ENCODE measurements around the gene ST8SIA6. TPM values are rescaled to one million over a fixed set of nuclear protein-coding genes. Genes with fewer than 3 reads are reported as not detected.

The ST8SIA6 gene
- total and polyA plus RNA-seq, 9 of the 15 experiments (the other 6 are each of a cell fraction or from before 2014, with no cell fraction given) = 0.69 to 6.7 (median 5.0) TPM

DNA sequence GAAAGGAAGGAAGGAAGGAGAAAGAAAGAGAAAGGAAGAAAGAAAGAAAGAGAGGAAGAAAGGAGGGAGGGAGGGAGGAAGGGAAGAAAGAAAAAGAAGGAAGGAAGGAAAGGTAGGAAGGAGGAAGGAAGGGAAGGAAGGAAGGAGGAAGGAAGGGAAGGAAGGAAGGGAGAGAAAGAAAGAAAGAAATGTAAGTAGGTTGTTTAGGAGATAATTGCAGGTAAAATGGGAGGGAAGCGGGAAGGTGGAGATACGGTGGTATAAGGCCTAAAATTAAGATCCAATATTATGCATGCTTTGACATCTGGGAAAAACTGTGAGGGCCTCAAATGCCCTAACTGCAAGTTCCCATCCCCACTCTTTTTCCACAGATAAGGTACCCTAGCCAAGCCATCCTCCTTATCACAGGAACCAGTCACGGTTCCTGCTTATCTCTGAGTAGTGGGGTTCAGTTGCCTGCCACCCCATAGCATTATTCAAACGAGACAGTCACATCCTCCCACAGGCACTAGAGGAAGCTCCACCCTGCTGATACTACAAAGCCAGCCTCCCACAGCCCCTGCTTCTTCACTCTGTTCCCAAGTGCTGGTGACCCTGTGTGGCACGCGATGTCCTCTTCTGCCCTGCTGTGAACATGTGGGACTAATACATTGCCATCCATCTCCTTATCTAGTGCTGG lies 28.7 kb downstream of the ST8SIA6 start (continued):
- TF ChIP-seq ZNF764 (CRISPR knock-in tag; IDR thresholded peaks at IDR 0.05; ENCODE audit: low read depth) = no peak
- no peak for TF ChIP-seq BRF1 (IDR thresholded peaks at IDR 0.05; ENCODE audit: borderline replicate concordance, extremely low read depth, insufficient read length)
- TF ChIP-seq BCOR (IDR thresholded peaks at IDR 0.05) = peak; percentile 92
- TF ChIP-seq ZNF239 (CRISPR knock-in tag; IDR thresholded peaks at IDR 0.05) = peak; percentile 52
- peak; percentile 86 for TF ChIP-seq ARID2 (IDR thresholded peaks at IDR 0.05)
- peak; percentile 99 for TF ChIP-seq FOXM1 (IDR thresholded peaks at IDR 0.05; ENCODE audit: low read depth)
- peak; percentile 99 for TF ChIP-seq FOXM1 (CRISPR knock-in tag; IDR thresholded peaks at IDR 0.05; ENCODE audit: low read depth)
- no peak; the same call in 1 of the 2 replicates for TF ChIP-seq XRCC3 (IDR thresholded peaks at IDR 0.05)
- TF ChIP-seq, protein P1, sequence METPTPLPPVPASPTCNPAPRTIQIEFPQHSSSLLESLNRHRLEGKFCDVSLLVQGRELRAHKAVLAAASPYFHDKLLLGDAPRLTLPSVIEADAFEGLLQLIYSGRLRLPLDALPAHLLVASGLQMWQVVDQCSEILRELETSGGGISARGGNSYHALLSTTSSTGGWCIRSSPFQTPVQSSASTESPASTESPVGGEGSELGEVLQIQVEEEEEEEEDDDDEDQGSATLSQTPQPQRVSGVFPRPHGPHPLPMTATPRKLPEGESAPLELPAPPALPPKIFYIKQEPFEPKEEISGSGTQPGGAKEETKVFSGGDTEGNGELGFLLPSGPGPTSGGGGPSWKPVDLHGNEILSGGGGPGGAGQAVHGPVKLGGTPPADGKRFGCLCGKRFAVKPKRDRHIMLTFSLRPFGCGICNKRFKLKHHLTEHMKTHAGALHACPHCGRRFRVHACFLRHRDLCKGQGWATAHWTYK (CRISPR knock-in tag; IDR thresholded peaks at IDR 0.05) = peak; percentile 81; the same call in 1 of the 2 replicates
- TF ChIP-seq, protein P2, sequence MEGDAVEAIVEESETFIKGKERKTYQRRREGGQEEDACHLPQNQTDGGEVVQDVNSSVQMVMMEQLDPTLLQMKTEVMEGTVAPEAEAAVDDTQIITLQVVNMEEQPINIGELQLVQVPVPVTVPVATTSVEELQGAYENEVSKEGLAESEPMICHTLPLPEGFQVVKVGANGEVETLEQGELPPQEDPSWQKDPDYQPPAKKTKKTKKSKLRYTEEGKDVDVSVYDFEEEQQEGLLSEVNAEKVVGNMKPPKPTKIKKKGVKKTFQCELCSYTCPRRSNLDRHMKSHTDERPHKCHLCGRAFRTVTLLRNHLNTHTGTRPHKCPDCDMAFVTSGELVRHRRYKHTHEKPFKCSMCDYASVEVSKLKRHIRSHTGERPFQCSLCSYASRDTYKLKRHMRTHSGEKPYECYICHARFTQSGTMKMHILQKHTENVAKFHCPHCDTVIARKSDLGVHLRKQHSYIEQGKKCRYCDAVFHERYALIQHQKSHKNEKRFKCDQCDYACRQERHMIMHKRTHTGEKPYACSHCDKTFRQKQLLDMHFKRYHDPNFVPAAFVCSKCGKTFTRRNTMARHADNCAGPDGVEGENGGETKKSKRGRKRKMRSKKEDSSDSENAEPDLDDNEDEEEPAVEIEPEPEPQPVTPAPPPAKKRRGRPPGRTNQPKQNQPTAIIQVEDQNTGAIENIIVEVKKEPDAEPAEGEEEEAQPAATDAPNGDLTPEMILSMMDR (IDR thresholded peaks at IDR 0.05 in 2 of 3, conservative IDR thresholded peaks at IDR 0.05 in 1 of 3; ENCODE audit: insufficient read depth in 2 of 3, low read depth in 1 of 3, low read length in 3 of 3) = no peak
- TF ChIP-seq SIRT6 (IDR thresholded peaks at IDR 0.05; ENCODE audit: low read depth, low read length) = no peak
- peak; percentile 99 for TF ChIP-seq TAL1 (IDR thresholded peaks at IDR 0.05)
- no peak for TF ChIP-seq CHCHD3 (CRISPR knock-in tag; IDR thresholded peaks at IDR 0.05)
- TF ChIP-seq ZNF431 (CRISPR knock-in tag; IDR thresholded peaks at IDR 0.05) = no peak
- no peak for TF ChIP-seq PCBP1 (IDR thresholded peaks at IDR 0.05; ENCODE audit: low read depth, low read length, poor library complexity, severe bottlenecking)
- TF ChIP-seq, protein P3, sequence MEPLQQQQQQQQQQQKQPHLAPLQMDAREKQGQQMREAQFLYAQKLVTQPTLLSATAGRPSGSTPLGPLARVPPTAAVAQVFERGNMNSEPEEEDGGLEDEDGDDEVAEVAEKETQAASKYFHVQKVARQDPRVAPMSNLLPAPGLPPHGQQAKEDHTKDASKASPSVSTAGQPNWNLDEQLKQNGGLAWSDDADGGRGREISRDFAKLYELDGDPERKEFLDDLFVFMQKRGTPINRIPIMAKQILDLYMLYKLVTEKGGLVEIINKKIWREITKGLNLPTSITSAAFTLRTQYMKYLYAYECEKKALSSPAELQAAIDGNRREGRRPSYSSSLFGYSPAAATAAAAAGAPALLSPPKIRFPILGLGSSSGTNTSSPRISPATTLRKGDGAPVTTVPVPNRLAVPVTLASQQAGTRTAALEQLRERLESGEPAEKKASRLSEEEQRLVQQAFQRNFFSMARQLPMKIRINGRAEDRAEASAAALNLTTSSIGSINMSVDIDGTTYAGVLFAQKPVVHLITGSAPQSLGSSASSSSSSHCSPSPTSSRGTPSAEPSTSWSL (CRISPR knock-in tag; IDR thresholded peaks at IDR 0.05; ENCODE audit: borderline replicate concordance) = no peak
- TF ChIP-seq TCF7 (IDR thresholded peaks at IDR 0.05; ENCODE audit: borderline replicate concordance) = peak; percentile 86
- no peak for TF ChIP-seq SRSF9 (IDR thresholded peaks at IDR 0.05; ENCODE audit: borderline replicate concordance, low read depth, low read length)
- no peak for TF ChIP-seq SIN3A (IDR thresholded peaks at IDR 0.05; ENCODE audit: borderline replicate concordance in 2 of 2, control insufficient read depth in 1 of 2, low read depth in 2 of 2, low read length in 2 of 2)
- peak; percentile 96 for TF ChIP-seq MBD2 (IDR thresholded peaks at IDR 0.05; ENCODE audit: borderline replicate concordance, low read depth)
- TF ChIP-seq, protein P4, sequence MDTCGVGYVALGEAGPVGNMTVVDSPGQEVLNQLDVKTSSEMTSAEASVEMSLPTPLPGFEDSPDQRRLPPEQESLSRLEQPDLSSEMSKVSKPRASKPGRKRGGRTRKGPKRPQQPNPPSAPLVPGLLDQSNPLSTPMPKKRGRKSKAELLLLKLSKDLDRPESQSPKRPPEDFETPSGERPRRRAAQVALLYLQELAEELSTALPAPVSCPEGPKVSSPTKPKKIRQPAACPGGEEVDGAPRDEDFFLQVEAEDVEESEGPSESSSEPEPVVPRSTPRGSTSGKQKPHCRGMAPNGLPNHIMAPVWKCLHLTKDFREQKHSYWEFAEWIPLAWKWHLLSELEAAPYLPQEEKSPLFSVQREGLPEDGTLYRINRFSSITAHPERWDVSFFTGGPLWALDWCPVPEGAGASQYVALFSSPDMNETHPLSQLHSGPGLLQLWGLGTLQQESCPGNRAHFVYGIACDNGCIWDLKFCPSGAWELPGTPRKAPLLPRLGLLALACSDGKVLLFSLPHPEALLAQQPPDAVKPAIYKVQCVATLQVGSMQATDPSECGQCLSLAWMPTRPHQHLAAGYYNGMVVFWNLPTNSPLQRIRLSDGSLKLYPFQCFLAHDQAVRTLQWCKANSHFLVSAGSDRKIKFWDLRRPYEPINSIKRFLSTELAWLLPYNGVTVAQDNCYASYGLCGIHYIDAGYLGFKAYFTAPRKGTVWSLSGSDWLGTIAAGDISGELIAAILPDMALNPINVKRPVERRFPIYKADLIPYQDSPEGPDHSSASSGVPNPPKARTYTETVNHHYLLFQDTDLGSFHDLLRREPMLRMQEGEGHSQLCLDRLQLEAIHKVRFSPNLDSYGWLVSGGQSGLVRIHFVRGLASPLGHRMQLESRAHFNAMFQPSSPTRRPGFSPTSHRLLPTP (IDR thresholded peaks at IDR 0.05; ENCODE audit: borderline replicate concordance, extremely low read depth, insufficient read length) = no peak

Measured in K562 (cell line).